Measurements from ENCODE around the gene TMEM101.

Gene TMEM101

DNA sequence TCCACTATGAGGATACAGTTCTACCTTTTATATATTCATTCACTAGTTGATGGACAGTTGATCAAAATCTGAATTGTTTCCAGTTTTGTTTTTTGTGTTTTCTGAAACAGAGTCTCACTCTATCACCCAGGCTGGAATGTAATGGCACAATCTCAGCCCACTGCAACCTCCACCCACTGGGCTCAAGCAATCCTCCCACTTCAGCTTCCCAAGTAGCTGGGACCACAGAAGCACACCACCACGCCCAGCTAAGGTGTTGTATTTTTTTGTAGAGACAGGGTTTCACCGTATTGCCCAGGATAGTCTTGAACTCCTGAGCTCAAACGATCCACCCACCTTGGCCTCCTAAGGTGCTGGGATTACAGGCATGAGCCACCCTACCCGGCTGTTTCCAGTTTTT is 30.7 kb upstream of the TMEM101 start:
- no peak overlapping the region for H2AFZ ChIP-seq (ENCODE audit: low read depth)
- H3K27me3 ChIP-seq (ENCODE audit: insufficient read depth, low read depth) = no peaks in the 10 kb centered on the region
- TF ChIP-seq, protein P1, sequence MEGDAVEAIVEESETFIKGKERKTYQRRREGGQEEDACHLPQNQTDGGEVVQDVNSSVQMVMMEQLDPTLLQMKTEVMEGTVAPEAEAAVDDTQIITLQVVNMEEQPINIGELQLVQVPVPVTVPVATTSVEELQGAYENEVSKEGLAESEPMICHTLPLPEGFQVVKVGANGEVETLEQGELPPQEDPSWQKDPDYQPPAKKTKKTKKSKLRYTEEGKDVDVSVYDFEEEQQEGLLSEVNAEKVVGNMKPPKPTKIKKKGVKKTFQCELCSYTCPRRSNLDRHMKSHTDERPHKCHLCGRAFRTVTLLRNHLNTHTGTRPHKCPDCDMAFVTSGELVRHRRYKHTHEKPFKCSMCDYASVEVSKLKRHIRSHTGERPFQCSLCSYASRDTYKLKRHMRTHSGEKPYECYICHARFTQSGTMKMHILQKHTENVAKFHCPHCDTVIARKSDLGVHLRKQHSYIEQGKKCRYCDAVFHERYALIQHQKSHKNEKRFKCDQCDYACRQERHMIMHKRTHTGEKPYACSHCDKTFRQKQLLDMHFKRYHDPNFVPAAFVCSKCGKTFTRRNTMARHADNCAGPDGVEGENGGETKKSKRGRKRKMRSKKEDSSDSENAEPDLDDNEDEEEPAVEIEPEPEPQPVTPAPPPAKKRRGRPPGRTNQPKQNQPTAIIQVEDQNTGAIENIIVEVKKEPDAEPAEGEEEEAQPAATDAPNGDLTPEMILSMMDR (conservative IDR thresholded peaks at IDR 0.05; ENCODE audit: low read depth, low read length) = no peak
- H3K36me3 ChIP-seq (ENCODE audit: insufficient read depth) = no peaks in the 10 kb centered on the region; the same call in 1 of the 2 replicates
- H3K79me2 ChIP-seq (ENCODE audit: insufficient read depth, low read depth) = peaks cover 83% of the 10 kb centered on the region; the same call in 1 of the 2 replicates
- H3K27ac ChIP-seq = no peak overlapping the region
- peaks cover 9% of the 10 kb centered on the region; the same call in 1 of the 2 replicates for H4K20me1 ChIP-seq (ENCODE audit: insufficient read depth)
- no peak overlapping the region for H3K4me2 ChIP-seq
- H3K4me3 ChIP-seq (IDR thresholded peaks at IDR 0.05; ENCODE audit: insufficient read depth, low read depth, low read length) = no peak overlapping the region
- H3K4me1 ChIP-seq (ENCODE audit: low read depth, poor library complexity, severe bottlenecking) = peaks cover 14% of the 10 kb centered on the region
- no peak overlapping the region for H3K9ac ChIP-seq

DNA sequence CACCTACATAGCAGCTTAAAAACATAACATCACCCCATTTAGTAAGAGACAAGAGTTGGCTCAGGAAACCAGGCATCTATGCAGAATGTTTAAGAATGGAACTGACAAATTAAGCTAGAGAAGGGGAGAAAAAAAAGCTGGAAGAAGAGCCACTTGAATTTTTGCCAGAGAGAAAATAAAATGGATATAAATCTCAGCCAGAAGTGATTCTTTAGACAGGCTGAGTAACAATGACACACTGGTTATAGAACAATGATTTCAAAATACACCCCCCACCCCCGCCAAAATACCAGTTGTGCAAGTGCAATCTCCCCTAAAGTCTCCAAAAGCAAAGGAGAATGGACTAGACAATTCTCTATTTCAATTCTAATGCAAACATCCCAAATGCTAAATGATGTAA is 29.3 kb upstream of the TMEM101 start:
- no peak overlapping the region for H2AFZ ChIP-seq (ENCODE audit: low read depth)
- peaks cover 9% of the 10 kb centered on the region; the same call in 1 of the 2 replicates for H4K20me1 ChIP-seq (ENCODE audit: insufficient read depth)
- no peak overlapping the region for H3K4me3 ChIP-seq (IDR thresholded peaks at IDR 0.05; ENCODE audit: insufficient read depth, low read depth, low read length)
- H3K4me2 ChIP-seq = no peak overlapping the region
- H3K9ac ChIP-seq = no peak overlapping the region
- peaks cover 80% of the 10 kb centered on the region; the same call in 1 of the 2 replicates for H3K79me2 ChIP-seq (ENCODE audit: insufficient read depth, low read depth)
- no peaks in the 10 kb centered on the region for H3K27me3 ChIP-seq (ENCODE audit: insufficient read depth, low read depth)
- peaks cover 14% of the 10 kb centered on the region for H3K4me1 ChIP-seq (ENCODE audit: low read depth, poor library complexity, severe bottlenecking)
- TF ChIP-seq, protein P1 (conservative IDR thresholded peaks at IDR 0.05; ENCODE audit: low read depth, low read length) = no peak
- H3K36me3 ChIP-seq (ENCODE audit: insufficient read depth) = no peaks in the 10 kb centered on the region; the same call in 1 of the 2 replicates
- H3K27ac ChIP-seq = no peak overlapping the region

DNA sequence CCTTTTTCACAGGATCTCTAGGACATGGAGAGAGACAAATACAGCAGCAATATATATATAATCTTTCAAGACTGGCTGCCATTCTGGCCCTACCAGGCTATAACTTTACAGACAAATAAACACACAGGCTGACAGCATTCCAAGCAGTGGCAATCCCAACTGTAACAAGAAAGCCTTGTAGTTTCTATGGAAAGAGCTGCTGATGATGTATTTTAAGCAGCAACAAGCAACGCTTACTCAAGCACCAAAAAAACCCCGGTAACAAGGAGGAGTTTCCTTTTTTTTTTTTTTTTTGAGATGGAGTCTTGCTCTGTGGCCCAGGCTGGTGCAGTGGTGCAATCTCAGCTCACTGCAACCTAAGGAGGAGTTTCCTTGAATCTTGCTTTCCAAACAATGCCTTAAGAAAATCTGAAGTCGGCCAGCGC is 28.5 kb upstream of the TMEM101 start:
- Histone ChIP-seq H3K36me3 (ENCODE audit: insufficient read depth) (no peaks in the 10 kb centered on the region; the same call in 1 of the 2 replicates), H3K27ac (no peak overlapping the region), H4K20me1 (ENCODE audit: insufficient read depth) (peaks cover 9% of the 10 kb centered on the region; the same call in 1 of the 2 replicates), H3K4me3 (IDR thresholded peaks at IDR 0.05; ENCODE audit: insufficient read depth, low read depth, low read length) (no peak overlapping the region), H3K79me2 (ENCODE audit: insufficient read depth, low read depth) (peaks cover 77% of the 10 kb centered on the region; the same call in 1 of the 2 replicates), H3K9ac (no peak overlapping the region), H3K4me1 (ENCODE audit: low read depth, poor library complexity, severe bottlenecking) (peaks cover 14% of the 10 kb centered on the region), H2AFZ (ENCODE audit: low read depth) (no peak overlapping the region), H3K27me3 (ENCODE audit: insufficient read depth, low read depth) (no peaks in the 10 kb centered on the region), H3K4me2 (no peak overlapping the region)
- TF ChIP-seq, protein P1 (conservative IDR thresholded peaks at IDR 0.05; ENCODE audit: low read depth, low read length) = no peak

DNA sequence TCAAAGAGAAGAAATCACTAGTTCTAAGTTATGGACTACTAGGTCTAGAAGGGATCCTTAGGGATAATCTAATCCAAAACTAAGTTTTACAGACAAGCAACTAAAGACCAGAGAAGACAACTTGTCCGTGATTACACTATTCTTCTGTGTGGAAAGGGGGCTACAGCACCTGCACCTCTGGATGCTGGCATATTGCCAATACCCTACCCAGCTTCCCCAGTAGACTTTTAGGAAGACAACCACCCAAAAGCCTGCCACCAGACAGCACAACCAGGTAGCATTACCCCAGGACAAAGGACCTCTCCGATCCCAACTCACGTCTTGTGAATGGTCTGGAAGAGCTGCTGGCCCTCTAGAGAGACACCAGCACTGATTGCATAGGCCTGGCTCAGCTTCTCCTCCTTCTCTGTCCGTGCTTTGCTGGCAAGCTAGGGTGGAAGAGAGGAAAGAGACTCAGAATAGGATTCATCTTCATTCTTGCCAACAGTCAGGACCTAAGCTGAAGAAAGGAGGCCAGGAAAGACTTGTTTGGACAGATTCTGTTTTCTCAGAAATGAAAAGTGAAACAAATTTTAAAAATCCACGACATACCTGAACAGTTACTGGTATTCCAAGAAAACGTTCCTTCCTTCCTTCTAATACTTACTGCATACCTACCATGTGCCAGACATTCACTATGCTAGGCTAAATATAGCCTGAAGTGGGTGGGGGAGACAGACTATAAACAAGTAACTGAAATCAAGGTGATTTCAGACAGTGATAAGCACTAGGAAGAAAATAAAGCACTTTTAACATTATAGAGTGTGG is 25.3 kb upstream of the TMEM101 start:
- H3K36me3 ChIP-seq (ENCODE audit: insufficient read depth) = peaks cover 4% of the 10 kb centered on the region; the same call in 1 of the 2 replicates
- no peak overlapping the region for H3K4me3 ChIP-seq (IDR thresholded peaks at IDR 0.05; ENCODE audit: insufficient read depth, low read depth, low read length)
- H3K79me2 ChIP-seq (ENCODE audit: insufficient read depth, low read depth) = peaks cover 55% of the 10 kb centered on the region; the same call in 1 of the 2 replicates
- peaks cover 9% of the 10 kb centered on the region; the same call in 1 of the 2 replicates for H4K20me1 ChIP-seq (ENCODE audit: insufficient read depth)
- H2AFZ ChIP-seq (ENCODE audit: low read depth) = no peak overlapping the region
- TF ChIP-seq, protein P1 (conservative IDR thresholded peaks at IDR 0.05; ENCODE audit: low read depth, low read length) = no peak
- no peaks in the 10 kb centered on the region for H3K27me3 ChIP-seq (ENCODE audit: insufficient read depth, low read depth)
- H3K27ac ChIP-seq = no peak overlapping the region
- H3K9ac ChIP-seq = no peak overlapping the region
- H3K4me2 ChIP-seq = no peak overlapping the region
- peaks cover 14% of the 10 kb centered on the region for H3K4me1 ChIP-seq (ENCODE audit: low read depth, poor library complexity, severe bottlenecking)
